Lower leg skin (tissue), 3 donors: ENCODE measurements around the gene ZDHHC1.

Experiments used
- CTCF ChIP-seq, 3 donors: fragments of 450-650 bp; IDR thresholded peaks; one replicate each; pipeline ENCODE4 v1.5.1; 2016; ENCODE audit warnings: antibody characterized with exemption in 3 of 3, mild to moderate bottlenecking in 3 of 3, moderate library complexity in 2 of 3
- POLR2A ChIP-seq, 2 donors: fragments of 450-650 bp; IDR thresholded peaks; one replicate each; pipeline ENCODE4 v1.6.1; 2016 to 2017; ENCODE audit warnings: antibody characterized with exemption in 2 of 2, mild to moderate bottlenecking in 1 of 2, moderate library complexity in 1 of 2

GRCh38 chr16:67431775-67432505 lies 15.7 kb upstream of the ZDHHC1 start:
- TF ChIP-seq CTCF (IDR thresholded peaks at IDR 0.05) (no peak), POLR2A (IDR thresholded peaks at IDR 0.05) (no peak)
